ENCODE data around the gene CHST12.
"Not testable (repeated sequence)": the region's sequence is repeated elsewhere in the genome, so short reads cannot be mapped to it uniquely, and the experiment has no call there.

CHST12 gene

DNA sequence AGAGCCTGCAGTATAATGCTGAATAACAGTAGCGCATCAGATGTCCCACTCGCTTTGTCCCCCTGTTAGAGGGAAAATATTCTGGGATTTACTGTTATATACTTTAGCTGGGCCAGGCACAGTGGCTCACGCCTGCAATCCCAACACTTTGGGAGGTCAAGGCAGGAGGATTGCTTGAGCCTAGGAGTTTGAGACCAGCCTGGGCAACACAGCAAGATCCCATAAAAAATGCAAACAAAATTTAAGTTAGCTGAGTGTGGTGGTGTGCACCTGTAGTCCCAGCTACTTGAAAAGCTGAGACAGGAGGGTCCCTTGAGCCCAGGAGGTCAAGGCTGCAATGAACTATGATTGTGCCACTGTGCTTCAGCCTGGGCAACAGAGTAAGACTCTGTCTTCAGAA lies 50.4 kb downstream of the CHST12 start:
- H3K27ac ChIP-seq (replicated peaks); H3K27me3 ChIP-seq (ENCODE audit: insufficient read depth, poor library complexity, severe bottlenecking); DNase-seq (ENCODE audit: low read depth in 1 of 2, low spot score in 1 of 2); H3K4me3 ChIP-seq (replicated peaks; ENCODE audit: insufficient read depth, low read length): not testable (repeated sequence)

DNA sequence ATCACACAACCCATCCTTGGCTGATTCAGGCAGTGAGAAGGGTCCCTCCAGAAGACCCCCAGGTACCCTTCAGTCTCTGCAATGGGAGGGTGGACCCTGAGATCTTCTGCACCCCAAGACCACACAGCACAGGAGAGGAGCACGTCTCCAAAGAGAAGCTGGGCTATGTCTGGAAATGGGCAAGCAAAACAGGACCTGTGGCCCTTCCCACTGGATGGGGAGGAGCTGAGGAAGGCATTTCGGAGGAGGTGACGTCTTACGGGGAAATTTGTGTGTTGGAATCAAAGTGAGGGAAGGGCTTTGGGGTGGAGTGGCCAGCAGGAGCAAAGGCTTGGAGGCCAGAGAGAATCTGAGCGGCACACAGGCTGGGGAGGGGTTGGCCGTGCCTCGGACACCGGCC lies 56.3 kb downstream of the CHST12 start:
- Histone ChIP-seq H3K27me3 (ENCODE audit: insufficient read depth, poor library complexity, severe bottlenecking) (no peaks in the 10 kb centered on the region), H3K27ac (replicated peaks) (no peak overlapping the region), H3K4me3 (replicated peaks; ENCODE audit: insufficient read depth, low read length) (no peak overlapping the region)
- TF ChIP-seq REST (IDR thresholded peaks at IDR 0.05; ENCODE audit: insufficient replicate concordance, low read depth) (no peak), POLR2AphosphoS5 (IDR thresholded peaks at IDR 0.05; ENCODE audit: low read depth) (no peak), SPI1 (IDR thresholded peaks at IDR 0.05; ENCODE audit: borderline replicate concordance, low read depth) (no peak), CTCF (IDR thresholded peaks at IDR 0.05; ENCODE audit: insufficient read depth, low read length) (no peak), GABPA (IDR thresholded peaks at IDR 0.05; ENCODE audit: low read depth) (no peak)
- no peak for DNase-seq (ENCODE audit: low read depth in 1 of 2, low spot score in 1 of 2)

- H3K27me3 ChIP-seq (ENCODE audit: insufficient read depth, poor library complexity, severe bottlenecking) = no peaks in the 10 kb centered on the region
- no peak overlapping the region for H3K27ac ChIP-seq (replicated peaks)
- no peak overlapping the region for H3K4me3 ChIP-seq (replicated peaks; ENCODE audit: insufficient read depth, low read length)
- TF ChIP-seq REST (IDR thresholded peaks at IDR 0.05; ENCODE audit: insufficient replicate concordance, low read depth) = no peak
- TF ChIP-seq GABPA (IDR thresholded peaks at IDR 0.05; ENCODE audit: low read depth) = no peak
- DNase-seq (ENCODE audit: low read depth in 1 of 2, low spot score in 1 of 2) = no peak
These were observed 56.8 kb downstream of the CHST12 start for GRCh38 chr7:2460188-2460587.

- no peak overlapping the region for H3K27ac ChIP-seq (replicated peaks)
- TF ChIP-seq GABPA (IDR thresholded peaks at IDR 0.05; ENCODE audit: low read depth) = no peak
- no peak for TF ChIP-seq CTCF (IDR thresholded peaks at IDR 0.05; ENCODE audit: insufficient read depth, low read length)
- TF ChIP-seq POLR2AphosphoS5 (IDR thresholded peaks at IDR 0.05; ENCODE audit: low read depth) = no peak
- no peak for TF ChIP-seq REST (IDR thresholded peaks at IDR 0.05; ENCODE audit: insufficient replicate concordance, low read depth)
- no peak for TF ChIP-seq SPI1 (IDR thresholded peaks at IDR 0.05; ENCODE audit: borderline replicate concordance, low read depth)
These were observed 57.2 kb downstream of the CHST12 start for GRCh38 chr7:2460641-2461040.

More at GRCh38 chr7:2460641-2461040, 57.2 kb downstream of the CHST12 start:
- Histone ChIP-seq H3K27me3 (ENCODE audit: insufficient read depth, poor library complexity, severe bottlenecking) (no peaks in the 10 kb centered on the region), H3K4me3 (replicated peaks; ENCODE audit: insufficient read depth, low read length) (no peak overlapping the region)
- no peak for DNase-seq (ENCODE audit: low read depth in 1 of 2, low spot score in 1 of 2)
